Endodermal cell (in vitro differentiated cells): ENCODE data around the gene CTRB1. TPM values are rescaled to one million over a fixed set of nuclear protein-coding genes. Genes with fewer than 3 reads are reported as not detected.
A peak's percentile ranks its signal among the peaks of the same experiment; 100 is the strongest.

Source experiments
- DNase-seq: peaks from one replicate; pipeline ENCODE4 v3.0.0-alpha.2; 2017
- H3K27ac ChIP-seq: 2 replicates; pipeline ENCODE4 v1.5.1; 2013; ENCODE audit warnings: mild to moderate bottlenecking, low read depth, low read length, moderate library complexity
- H3K27me3 ChIP-seq: 2 replicates; pipeline ENCODE4 v1.6.1; 2013; ENCODE audit warnings: mild to moderate bottlenecking, low read length, moderate library complexity; ENCODE audit not compliant: insufficient read depth, control insufficient read depth, poor library complexity, severe bottlenecking
- H3K36me3 ChIP-seq: 2 replicates; pipeline ENCODE4 v1.7.0; 2013; ENCODE audit warnings: mild to moderate bottlenecking, low read length, moderate library complexity; ENCODE audit not compliant: control insufficient read depth, insufficient read depth
- H3K4me1 ChIP-seq: one replicate; pipeline ENCODE4 v1.7.0; 2013; ENCODE audit warnings: low read length; ENCODE audit not compliant: control insufficient read depth, insufficient read depth
- H3K4me3 ChIP-seq: 2 replicates; pipeline ENCODE4 v1.5.1; 2013; ENCODE audit warnings: mild to moderate bottlenecking, low read length, moderate library complexity
- H3K9ac ChIP-seq: 2 replicates; pipeline ENCODE4 v1.6.1; 2013; ENCODE audit warnings: mild to moderate bottlenecking, low read length, moderate library complexity; ENCODE audit not compliant: poor library complexity, severe bottlenecking; ENCODE audit errors: extremely low read depth
- H3K9me3 ChIP-seq: 2 replicates; pipeline ENCODE4 v1.6.1; 2013; ENCODE audit warnings: mild to moderate bottlenecking, low read length, moderate library complexity; ENCODE audit not compliant: control insufficient read depth
- H3K27ac Mint-ChIP-seq: 2 replicates; pipeline ENCODE4 v1.8.0; 2020; ENCODE audit warnings: mixed read lengths
- H3K27me3 Mint-ChIP-seq: 2 replicates; pipeline ENCODE4 v1.8.0; 2021; ENCODE audit warnings: mild to moderate bottlenecking, mixed read lengths; ENCODE audit not compliant: insufficient read depth
- H3K36me3 Mint-ChIP-seq: 2 replicates; pipeline ENCODE4 v1.8.0; 2020; ENCODE audit warnings: low read depth, mixed read lengths
- H3K4me1 Mint-ChIP-seq: 2 replicates; pipeline ENCODE4 v1.8.0; 2020; ENCODE audit warnings: mixed read lengths
- H3K4me3 Mint-ChIP-seq: 2 replicates; pipeline ENCODE4 v1.8.0; 2020; ENCODE audit warnings: mild to moderate bottlenecking, moderate library complexity, mixed read lengths
- H3K9me3 Mint-ChIP-seq: 2 replicates; pipeline ENCODE4 v1.8.0; 2020; ENCODE audit warnings: mild to moderate bottlenecking, mixed read lengths
- CTCF ChIP-seq: fragments of 200-600 bp; sonication (generic); conservative IDR thresholded peaks from 2 replicates; pipeline ENCODE4 v1.5.0; 2021; ENCODE audit warnings: antibody characterized with exemption, mild to moderate bottlenecking
- WGBS, 2 experiments: methylation state at CpG; one replicate each; pipeline versions ENCODE4 v1.1.5 to v1.1.7; 2013; ENCODE audit warnings: missing lambda C conversion rate in 2 of 2, mixed read lengths in 1 of 2; ENCODE audit not compliant: insufficient coverage in 1 of 2, insufficient read length in 1 of 2; 5-methylcytosine and 5-hydroxymethylcytosine counted together
- total RNA-seq, 2 donors: library from RNA; stranded (reverse); fragmentation: NEBNext Ultra II Directional in 1 of 2; extraction: Animal tissue kit (Norgen Biotek cat#: 25700) in 1 of 2; gene quantifications; 2 replicates in 1 of 2; 3 replicates in 1 of 2; pipeline ENCODE4 v1.2.1, GENCODE V29; 2021

Gene CTRB1
- total RNA-seq, 2 donors from 2014 or later, result not detected

GRCh38 chr16:75226550-75227360 lies 8.0 kb downstream of the CTRB1 start:
- TF ChIP-seq CTCF, result no peak
- peaks cover 13% of the 10 kb centered on the region for H3K36me3 Mint-ChIP-seq
- no peaks in the 10 kb centered on the region for H3K9me3 Mint-ChIP-seq
- no peak overlapping the region for H3K4me3 Mint-ChIP-seq
- H3K27ac Mint-ChIP-seq, result no peak overlapping the region
- Histone ChIP-seq H3K9me3 (no peaks in the 10 kb centered on the region), H3K27ac (no peak overlapping the region), H3K9ac (no peak overlapping the region), H3K4me3 (no peak overlapping the region), H3K27me3 (no peaks in the 10 kb centered on the region), H3K36me3 (peaks cover 6% of the 10 kb centered on the region), H3K4me1 (no peaks in the 10 kb centered on the region)
- WGBS, 2 experiments, result 86 to 87% methylated on average over 12 to 22 of the region's 22 CpGs
- H3K27me3 Mint-ChIP-seq, result no peaks in the 10 kb centered on the region
- H3K4me1 Mint-ChIP-seq, result no peaks in the 10 kb centered on the region
- no peak for DNase-seq

GRCh38 chr16:75227361-75228142 lies 8.8 kb downstream of the CTRB1 start:
- no peak for DNase-seq
- Histone ChIP-seq H3K27me3 (no peaks in the 10 kb centered on the region), H3K36me3 (peaks cover 10% of the 10 kb centered on the region), H3K9ac (no peak overlapping the region), H3K4me1 (no peaks in the 10 kb centered on the region), H3K27ac (peak overlapping the region; percentile 38), H3K4me3 (no peak overlapping the region), H3K9me3 (no peaks in the 10 kb centered on the region)
- H3K4me3 Mint-ChIP-seq, result no peak overlapping the region
- H3K4me1 Mint-ChIP-seq, result no peaks in the 10 kb centered on the region
- H3K36me3 Mint-ChIP-seq, result peaks cover 17% of the 10 kb centered on the region
- H3K27me3 Mint-ChIP-seq, result no peaks in the 10 kb centered on the region
- WGBS, 2 experiments, result 93 to 96% methylated on average over 11 to 18 of the region's 18 CpGs
- peak overlapping the region; percentile 83 for H3K27ac Mint-ChIP-seq
- no peaks in the 10 kb centered on the region for H3K9me3 Mint-ChIP-seq
- no peak for TF ChIP-seq CTCF

DNA sequence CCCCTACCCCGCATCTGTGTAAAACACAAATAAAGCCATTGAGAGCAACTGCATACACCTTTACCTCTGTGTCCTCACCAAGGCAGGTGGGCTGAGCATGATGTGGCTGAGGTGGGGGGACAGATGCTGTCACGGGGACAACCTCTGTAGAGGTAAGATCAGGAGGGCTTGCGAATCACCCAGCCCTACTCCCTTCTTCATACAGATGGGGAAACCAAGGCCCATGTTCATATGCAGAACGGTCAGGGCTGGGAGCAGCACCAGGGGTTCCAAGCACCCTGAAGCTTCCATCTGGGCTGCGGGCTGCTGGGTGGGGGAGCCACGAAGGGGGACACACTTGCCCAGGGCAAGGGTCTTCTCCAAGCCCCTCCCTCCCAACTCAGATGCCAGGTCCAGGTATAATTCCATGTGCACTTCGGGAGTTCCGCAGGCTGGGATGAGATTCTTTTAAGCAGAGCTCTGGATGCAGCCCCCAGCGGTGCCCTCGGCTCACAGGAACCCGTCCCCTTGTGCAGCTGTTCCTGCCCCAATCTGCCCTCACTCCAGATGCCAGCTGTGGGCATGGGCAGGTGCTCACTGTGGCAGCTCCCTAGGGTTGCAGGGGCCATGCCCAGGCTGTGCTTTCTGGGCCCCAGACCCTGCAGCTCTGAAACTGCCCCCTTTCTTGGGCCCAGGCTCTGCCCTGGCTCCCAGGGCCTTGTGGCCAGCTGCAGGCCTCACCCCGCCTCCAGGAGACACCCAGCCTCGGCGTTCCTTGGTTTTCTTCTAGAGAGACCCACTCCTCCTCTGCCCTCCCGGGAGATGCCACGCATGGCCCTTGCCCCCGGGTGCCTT lies 9.6 kb downstream of the CTRB1 start:
- DNase-seq, result no peak
- Histone ChIP-seq H3K9me3 (no peaks in the 10 kb centered on the region), H3K36me3 (peaks cover 18% of the 10 kb centered on the region), H3K9ac (no peak overlapping the region), H3K27me3 (no peaks in the 10 kb centered on the region), H3K4me1 (no peaks in the 10 kb centered on the region), H3K4me3 (no peak overlapping the region), H3K27ac (no peak overlapping the region)
- Mint-ChIP-seq H3K9me3 (no peaks in the 10 kb centered on the region), H3K36me3 (peaks cover 25% of the 10 kb centered on the region), H3K4me1 (no peaks in the 10 kb centered on the region), H3K4me3 (no peak overlapping the region), H3K27ac (peak overlapping the region; percentile 83), H3K27me3 (no peaks in the 10 kb centered on the region)
- no peak for TF ChIP-seq CTCF
- 92 to 94% methylated on average over 12 to 17 of the region's 17 CpGs for WGBS, 2 experiments
